WTC11 (cell line): ENCODE measurements around the gene SLC13A2.

Source experiments
- ATF3 ChIP-seq: sonication (generic); formaldehyde crosslinking; conservative IDR thresholded peaks from 2 replicates; pipeline ENCODE4 v1.8.1; 2022; ENCODE audit warnings: mild to moderate bottlenecking, missing genetic modification reagents
- NFE2L1 ChIP-seq: sonication (generic); formaldehyde crosslinking; IDR thresholded peaks from 2 replicates; pipeline ENCODE4 v1.8.1; 2023; ENCODE audit warnings: missing genetic modification reagents
- PRRX2 ChIP-seq: fragments of 250-450 bp; sonication (Bioruptor Pico); IDR thresholded peaks from 2 replicates; pipeline ENCODE4 v1.8.0; 2021; ENCODE audit warnings: mild to moderate bottlenecking
- SOX15 ChIP-seq: fragments of 250-450 bp; sonication (Bioruptor Pico); IDR thresholded peaks from 2 replicates; pipeline ENCODE4 v1.9.0; 2021; ENCODE audit warnings: mild to moderate bottlenecking
- USF1 ChIP-seq: sonication (generic); formaldehyde crosslinking; IDR thresholded peaks from 2 replicates; pipeline ENCODE4 v1.8.0; 2022; ENCODE audit warnings: mild to moderate bottlenecking, missing genetic modification reagents
- USF2 ChIP-seq: sonication (generic); formaldehyde crosslinking; IDR thresholded peaks from 2 replicates; pipeline ENCODE4 v1.8.1; 2023; ENCODE audit warnings: mild to moderate bottlenecking, missing genetic modification reagents, moderate library complexity
- TF ChIP-seq, protein P1 (sequence below): fragments of 200-600 bp; IDR thresholded peaks from 2 replicates; pipeline ENCODE4 v1.8.0; 2022; ENCODE audit warnings: antibody characterized with exemption
- TF ChIP-seq, protein P2 (sequence below): sonication (generic); formaldehyde crosslinking; IDR thresholded peaks from 2 replicates; pipeline ENCODE4 v1.8.0; 2022; ENCODE audit warnings: mild to moderate bottlenecking, missing genetic modification reagents
- TF ChIP-seq, protein P3 (sequence below): fragments of 250-450 bp; sonication (Bioruptor Pico); IDR thresholded peaks from 2 replicates; pipeline ENCODE4 v1.9.0; 2021; ENCODE audit warnings: mild to moderate bottlenecking

- TF ChIP-seq, protein P1, sequence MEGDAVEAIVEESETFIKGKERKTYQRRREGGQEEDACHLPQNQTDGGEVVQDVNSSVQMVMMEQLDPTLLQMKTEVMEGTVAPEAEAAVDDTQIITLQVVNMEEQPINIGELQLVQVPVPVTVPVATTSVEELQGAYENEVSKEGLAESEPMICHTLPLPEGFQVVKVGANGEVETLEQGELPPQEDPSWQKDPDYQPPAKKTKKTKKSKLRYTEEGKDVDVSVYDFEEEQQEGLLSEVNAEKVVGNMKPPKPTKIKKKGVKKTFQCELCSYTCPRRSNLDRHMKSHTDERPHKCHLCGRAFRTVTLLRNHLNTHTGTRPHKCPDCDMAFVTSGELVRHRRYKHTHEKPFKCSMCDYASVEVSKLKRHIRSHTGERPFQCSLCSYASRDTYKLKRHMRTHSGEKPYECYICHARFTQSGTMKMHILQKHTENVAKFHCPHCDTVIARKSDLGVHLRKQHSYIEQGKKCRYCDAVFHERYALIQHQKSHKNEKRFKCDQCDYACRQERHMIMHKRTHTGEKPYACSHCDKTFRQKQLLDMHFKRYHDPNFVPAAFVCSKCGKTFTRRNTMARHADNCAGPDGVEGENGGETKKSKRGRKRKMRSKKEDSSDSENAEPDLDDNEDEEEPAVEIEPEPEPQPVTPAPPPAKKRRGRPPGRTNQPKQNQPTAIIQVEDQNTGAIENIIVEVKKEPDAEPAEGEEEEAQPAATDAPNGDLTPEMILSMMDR: no peak
- TF ChIP-seq NFE2L1 (CRISPR knock-in tag): no peak
- TF ChIP-seq SOX15 (CRISPR knock-in tag): no peak
- no peak for TF ChIP-seq USF1 (CRISPR knock-in tag)
- TF ChIP-seq USF2 (CRISPR knock-in tag): no peak
- TF ChIP-seq, protein P2, sequence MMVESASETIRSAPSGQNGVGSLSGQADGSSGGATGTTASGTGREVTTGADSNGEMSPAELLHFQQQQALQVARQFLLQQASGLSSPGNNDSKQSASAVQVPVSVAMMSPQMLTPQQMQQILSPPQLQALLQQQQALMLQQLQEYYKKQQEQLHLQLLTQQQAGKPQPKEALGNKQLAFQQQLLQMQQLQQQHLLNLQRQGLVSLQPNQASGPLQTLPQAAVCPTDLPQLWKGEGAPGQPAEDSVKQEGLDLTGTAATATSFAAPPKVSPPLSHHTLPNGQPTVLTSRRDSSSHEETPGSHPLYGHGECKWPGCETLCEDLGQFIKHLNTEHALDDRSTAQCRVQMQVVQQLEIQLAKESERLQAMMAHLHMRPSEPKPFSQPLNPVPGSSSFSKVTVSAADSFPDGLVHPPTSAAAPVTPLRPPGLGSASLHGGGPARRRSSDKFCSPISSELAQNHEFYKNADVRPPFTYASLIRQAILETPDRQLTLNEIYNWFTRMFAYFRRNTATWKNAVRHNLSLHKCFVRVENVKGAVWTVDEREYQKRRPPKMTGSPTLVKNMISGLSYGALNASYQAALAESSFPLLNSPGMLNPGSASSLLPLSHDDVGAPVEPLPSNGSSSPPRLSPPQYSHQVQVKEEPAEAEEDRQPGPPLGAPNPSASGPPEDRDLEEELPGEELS (CRISPR knock-in tag): no peak
- no peak for TF ChIP-seq PRRX2
- TF ChIP-seq, protein P3, sequence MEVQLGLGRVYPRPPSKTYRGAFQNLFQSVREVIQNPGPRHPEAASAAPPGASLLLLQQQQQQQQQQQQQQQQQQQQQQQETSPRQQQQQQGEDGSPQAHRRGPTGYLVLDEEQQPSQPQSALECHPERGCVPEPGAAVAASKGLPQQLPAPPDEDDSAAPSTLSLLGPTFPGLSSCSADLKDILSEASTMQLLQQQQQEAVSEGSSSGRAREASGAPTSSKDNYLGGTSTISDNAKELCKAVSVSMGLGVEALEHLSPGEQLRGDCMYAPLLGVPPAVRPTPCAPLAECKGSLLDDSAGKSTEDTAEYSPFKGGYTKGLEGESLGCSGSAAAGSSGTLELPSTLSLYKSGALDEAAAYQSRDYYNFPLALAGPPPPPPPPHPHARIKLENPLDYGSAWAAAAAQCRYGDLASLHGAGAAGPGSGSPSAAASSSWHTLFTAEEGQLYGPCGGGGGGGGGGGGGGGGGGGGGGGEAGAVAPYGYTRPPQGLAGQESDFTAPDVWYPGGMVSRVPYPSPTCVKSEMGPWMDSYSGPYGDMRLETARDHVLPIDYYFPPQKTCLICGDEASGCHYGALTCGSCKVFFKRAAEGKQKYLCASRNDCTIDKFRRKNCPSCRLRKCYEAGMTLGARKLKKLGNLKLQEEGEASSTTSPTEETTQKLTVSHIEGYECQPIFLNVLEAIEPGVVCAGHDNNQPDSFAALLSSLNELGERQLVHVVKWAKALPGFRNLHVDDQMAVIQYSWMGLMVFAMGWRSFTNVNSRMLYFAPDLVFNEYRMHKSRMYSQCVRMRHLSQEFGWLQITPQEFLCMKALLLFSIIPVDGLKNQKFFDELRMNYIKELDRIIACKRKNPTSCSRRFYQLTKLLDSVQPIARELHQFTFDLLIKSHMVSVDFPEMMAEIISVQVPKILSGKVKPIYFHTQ (CRISPR knock-in tag): no peak
- TF ChIP-seq ATF3 (CRISPR knock-in tag): no peak
These were observed 47.2 kb downstream of the SLC13A2 start for GRCh38 chr17:28520687-28521086.
